GM12875 (cell line): ENCODE measurements around the gene ZNF786.
"Not testable (repeated sequence)": the region's sequence is repeated elsewhere in the genome, so short reads cannot be mapped to it uniquely, and the experiment has no call there.

Experiments
- H3K4me3 ChIP-seq: one replicate; pipeline ENCODE4 v1.5.1; 2011; ENCODE audit warnings: low read depth, low read length, control low read depth
- TF ChIP-seq, protein P1 (sequence below): IDR thresholded peaks from 2 replicates; pipeline ENCODE4 v1.5.1; 2011; ENCODE audit warnings: low read depth, mild to moderate bottlenecking, control low read depth, inconsistent platforms, low read length, moderate library complexity, borderline replicate concordance; ENCODE audit not compliant: insufficient read depth

ZNF786 gene

DNA sequence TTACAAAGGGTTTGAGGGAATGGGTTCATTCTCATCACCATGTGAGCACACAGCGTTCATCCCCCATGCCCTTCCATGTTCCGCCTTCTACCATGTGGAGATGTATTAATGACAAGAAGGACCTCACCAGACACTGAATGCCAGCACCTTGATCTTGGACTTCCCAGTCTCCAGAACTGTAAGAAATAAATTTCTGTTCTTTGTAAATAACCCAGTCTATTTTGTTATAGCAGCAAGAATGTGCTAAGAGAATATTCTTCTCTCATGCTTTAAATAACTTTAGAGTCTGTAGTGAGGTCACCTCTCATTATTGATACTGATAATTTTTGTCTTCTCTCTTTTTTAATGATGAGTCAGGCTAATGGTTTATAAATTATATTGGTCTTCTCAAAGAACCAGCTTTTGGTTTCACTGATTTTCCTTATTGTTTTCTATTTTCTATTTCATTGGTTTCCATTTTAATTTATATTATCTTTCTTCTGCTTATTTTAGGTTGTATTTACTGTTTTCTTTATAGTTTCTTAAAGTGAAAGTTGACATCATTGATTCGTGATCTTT is 59.1 kb downstream of the ZNF786 start:
- TF ChIP-seq, protein P1, sequence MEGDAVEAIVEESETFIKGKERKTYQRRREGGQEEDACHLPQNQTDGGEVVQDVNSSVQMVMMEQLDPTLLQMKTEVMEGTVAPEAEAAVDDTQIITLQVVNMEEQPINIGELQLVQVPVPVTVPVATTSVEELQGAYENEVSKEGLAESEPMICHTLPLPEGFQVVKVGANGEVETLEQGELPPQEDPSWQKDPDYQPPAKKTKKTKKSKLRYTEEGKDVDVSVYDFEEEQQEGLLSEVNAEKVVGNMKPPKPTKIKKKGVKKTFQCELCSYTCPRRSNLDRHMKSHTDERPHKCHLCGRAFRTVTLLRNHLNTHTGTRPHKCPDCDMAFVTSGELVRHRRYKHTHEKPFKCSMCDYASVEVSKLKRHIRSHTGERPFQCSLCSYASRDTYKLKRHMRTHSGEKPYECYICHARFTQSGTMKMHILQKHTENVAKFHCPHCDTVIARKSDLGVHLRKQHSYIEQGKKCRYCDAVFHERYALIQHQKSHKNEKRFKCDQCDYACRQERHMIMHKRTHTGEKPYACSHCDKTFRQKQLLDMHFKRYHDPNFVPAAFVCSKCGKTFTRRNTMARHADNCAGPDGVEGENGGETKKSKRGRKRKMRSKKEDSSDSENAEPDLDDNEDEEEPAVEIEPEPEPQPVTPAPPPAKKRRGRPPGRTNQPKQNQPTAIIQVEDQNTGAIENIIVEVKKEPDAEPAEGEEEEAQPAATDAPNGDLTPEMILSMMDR: no peak
- H3K4me3 ChIP-seq: no peak overlapping the region

- not testable (repeated sequence) for H3K4me3 ChIP-seq
Measured at GRCh38 chr7:149030439-149030838, 60.1 kb downstream of the ZNF786 start.

GRCh38 chr7:149028346-149029109 is 62.0 kb downstream of the ZNF786 start, which contains the start of gene PDIA4:
TSS of gene PDIA4 (minus strand) at chr7:149028505. CDS start at chr7:149028408, 97 bp downstream.
- H3K4me3 ChIP-seq: peak within 1 kb of the TSS; percentile 82
- TF ChIP-seq, protein P1: peak; percentile 32

DNA sequence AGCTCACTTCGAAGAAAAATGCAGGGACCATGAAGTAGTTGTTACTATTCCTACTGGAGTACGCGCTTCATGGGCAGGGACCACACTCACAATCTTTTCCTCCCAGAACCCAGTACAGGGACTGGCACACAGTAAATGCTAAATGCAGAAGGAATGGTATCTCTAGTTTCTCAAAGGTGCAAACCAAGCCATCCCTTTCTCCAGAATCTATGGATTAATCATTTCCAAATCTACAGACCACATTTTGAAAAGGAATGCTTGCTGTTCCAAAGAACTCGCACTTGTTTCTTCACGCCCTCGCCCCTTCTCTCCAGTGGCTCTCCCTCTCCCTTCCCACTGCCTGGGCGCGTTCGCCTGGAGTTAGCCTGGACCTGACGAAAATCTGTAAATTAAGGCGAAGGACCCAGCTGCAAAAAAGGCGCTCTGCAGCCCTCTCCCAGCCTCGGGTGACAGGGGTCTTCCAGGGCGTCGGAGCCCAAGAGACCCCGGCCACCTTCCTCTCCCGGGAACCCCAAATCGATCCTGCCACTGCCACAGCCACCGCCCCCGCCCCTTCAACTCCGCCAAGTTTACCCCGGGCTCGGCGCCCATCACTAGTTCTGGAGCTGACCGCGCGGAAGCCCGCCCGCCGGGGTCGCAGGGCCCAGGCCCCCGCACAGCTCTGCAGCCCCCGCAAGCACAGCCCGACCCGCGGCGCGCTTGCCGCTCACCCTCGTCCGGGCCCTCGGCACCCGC is 62.7 kb downstream of the ZNF786 start:
- peak overlapping the region; percentile 82 for H3K4me3 ChIP-seq
- TF ChIP-seq, protein P1: no peak

- TF ChIP-seq, protein P1: no peak
- H3K4me3 ChIP-seq: peak overlapping the region; percentile 82
Measured at GRCh38 chr7:149027055-149027454, 63.5 kb downstream of the ZNF786 start.

DNA sequence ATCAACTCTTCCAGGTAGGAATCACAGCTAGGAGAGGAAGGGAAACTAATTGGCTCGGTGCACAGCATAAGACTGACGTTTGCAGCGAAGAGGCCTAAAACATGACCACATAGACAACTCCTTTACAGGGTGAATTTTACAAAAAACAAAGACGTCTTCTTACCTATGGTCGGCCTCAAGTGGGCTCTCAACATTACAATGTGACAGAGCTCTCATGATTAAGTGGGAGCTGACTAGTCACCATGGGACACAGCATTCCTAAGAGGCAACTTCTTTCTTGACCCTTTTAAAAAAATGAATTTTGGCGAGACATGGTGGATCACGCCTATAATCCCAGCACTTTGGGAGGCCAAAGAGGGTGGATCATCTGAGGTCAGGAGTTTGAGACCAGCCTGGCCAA is 66.9 kb downstream of the ZNF786 start:
- TF ChIP-seq, protein P1: no peak
- no peak overlapping the region for H3K4me3 ChIP-seq

- TF ChIP-seq, protein P1: no peak
- no peak overlapping the region for H3K4me3 ChIP-seq
Measured at GRCh38 chr7:149022756-149023360, 67.7 kb downstream of the ZNF786 start.
